Bronchial epithelial cell (primary cell): Measurements from ENCODE around the gene ATP2C1. TPM values are rescaled to one million over a fixed set of nuclear protein-coding genes. Genes with fewer than 3 reads are reported as not detected.
A peak's percentile ranks its signal among the peaks of the same experiment; 100 is the strongest.

Experiments
- DNase-seq: peaks from one replicate; pipeline ENCODE4 v3.0.0-alpha.2; 2010; ENCODE audit warnings: low read depth
- FAIRE-seq: peaks from 2 replicates; lab custom pipeline; 2011; peaks lifted over from hg19 to GRCh38; lab: Jason Lieb, UNC
- H3K27me3 ChIP-seq: 2 replicates; pipeline ENCODE4 v1.5.1; 2011; ENCODE audit warnings: low read length; ENCODE audit not compliant: control insufficient read depth, insufficient read depth
- H3K36me3 ChIP-seq: 2 replicates; pipeline ENCODE4 v1.5.1; 2011; ENCODE audit warnings: low read length; ENCODE audit not compliant: control insufficient read depth, insufficient read depth
- H3K4me3 ChIP-seq: 2 replicates; pipeline ENCODE4 v1.5.1; 2011; ENCODE audit warnings: mild to moderate bottlenecking, low read depth, low read length, control low read depth
- total RNA-seq: library from RNA; depleted of rRNA; stranded (reverse); fragments of >200 nt; gene quantifications from 2 replicates; pipeline ENCODE4 v1.2.1, GENCODE V29; 2014
- TF ChIP-seq, protein P1 (sequence below): IDR thresholded peaks from 2 replicates; pipeline ENCODE4 v1.5.1; 2011; ENCODE audit warnings: mild to moderate bottlenecking, moderate library complexity, low read length, control low read depth, inconsistent platforms; ENCODE audit not compliant: insufficient read depth, severe bottlenecking

Gene ATP2C1
- total RNA-seq, 1 donor from 2014 or later, result 96.9 TPM

DNA sequence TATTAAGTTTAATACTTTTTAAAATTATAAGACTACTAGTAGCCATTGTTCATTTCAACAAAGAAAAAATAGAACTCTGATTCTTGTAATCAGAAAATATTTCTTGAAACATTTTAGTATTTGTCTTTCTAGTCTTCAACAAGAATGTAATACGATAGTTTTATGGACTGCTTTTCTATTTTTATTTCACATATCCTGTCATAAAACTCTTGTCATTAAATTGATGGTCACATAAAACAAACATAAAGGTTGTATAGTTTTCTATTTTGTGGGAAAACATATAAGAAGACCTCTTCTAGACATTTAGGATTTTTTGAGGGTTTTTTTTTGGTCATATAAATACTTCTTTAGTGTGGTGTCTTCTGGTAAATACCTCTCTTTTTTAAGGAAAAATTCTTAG is 62.4 kb downstream of the ATP2C1 start:
- Histone ChIP-seq H3K36me3 (peaks cover 5% of the 10 kb centered on the region), H3K4me3 (no peak overlapping the region), H3K27me3 (no peaks in the 10 kb centered on the region)
- TF ChIP-seq, protein P1, sequence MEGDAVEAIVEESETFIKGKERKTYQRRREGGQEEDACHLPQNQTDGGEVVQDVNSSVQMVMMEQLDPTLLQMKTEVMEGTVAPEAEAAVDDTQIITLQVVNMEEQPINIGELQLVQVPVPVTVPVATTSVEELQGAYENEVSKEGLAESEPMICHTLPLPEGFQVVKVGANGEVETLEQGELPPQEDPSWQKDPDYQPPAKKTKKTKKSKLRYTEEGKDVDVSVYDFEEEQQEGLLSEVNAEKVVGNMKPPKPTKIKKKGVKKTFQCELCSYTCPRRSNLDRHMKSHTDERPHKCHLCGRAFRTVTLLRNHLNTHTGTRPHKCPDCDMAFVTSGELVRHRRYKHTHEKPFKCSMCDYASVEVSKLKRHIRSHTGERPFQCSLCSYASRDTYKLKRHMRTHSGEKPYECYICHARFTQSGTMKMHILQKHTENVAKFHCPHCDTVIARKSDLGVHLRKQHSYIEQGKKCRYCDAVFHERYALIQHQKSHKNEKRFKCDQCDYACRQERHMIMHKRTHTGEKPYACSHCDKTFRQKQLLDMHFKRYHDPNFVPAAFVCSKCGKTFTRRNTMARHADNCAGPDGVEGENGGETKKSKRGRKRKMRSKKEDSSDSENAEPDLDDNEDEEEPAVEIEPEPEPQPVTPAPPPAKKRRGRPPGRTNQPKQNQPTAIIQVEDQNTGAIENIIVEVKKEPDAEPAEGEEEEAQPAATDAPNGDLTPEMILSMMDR, result no peak
- FAIRE-seq, result no peak
- DNase-seq, result no peak

DNA sequence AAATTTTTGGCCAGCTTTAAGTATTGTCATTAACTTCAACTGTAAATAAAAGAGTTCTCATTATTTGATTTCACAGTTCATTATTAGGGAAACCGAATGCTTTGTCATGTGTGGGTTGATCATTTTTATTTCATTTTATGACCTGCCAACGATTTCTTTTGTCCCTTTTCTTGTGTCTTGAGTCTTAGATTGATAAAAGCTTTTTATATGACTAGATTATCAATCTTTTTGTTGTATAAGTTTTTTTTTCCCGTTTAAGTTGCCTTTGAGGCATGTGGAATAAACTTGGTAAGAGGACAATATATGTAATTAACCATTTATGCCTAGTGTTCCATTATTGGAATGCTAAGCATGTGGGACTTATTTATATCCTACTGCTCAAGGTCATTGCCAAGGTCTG is 62.8 kb downstream of the ATP2C1 start:
- FAIRE-seq (no peak), DNase-seq (no peak)
- no peaks in the 10 kb centered on the region for H3K27me3 ChIP-seq
- peaks cover 5% of the 10 kb centered on the region for H3K36me3 ChIP-seq
- no peak overlapping the region for H3K4me3 ChIP-seq
- TF ChIP-seq, protein P1, result no peak

DNA sequence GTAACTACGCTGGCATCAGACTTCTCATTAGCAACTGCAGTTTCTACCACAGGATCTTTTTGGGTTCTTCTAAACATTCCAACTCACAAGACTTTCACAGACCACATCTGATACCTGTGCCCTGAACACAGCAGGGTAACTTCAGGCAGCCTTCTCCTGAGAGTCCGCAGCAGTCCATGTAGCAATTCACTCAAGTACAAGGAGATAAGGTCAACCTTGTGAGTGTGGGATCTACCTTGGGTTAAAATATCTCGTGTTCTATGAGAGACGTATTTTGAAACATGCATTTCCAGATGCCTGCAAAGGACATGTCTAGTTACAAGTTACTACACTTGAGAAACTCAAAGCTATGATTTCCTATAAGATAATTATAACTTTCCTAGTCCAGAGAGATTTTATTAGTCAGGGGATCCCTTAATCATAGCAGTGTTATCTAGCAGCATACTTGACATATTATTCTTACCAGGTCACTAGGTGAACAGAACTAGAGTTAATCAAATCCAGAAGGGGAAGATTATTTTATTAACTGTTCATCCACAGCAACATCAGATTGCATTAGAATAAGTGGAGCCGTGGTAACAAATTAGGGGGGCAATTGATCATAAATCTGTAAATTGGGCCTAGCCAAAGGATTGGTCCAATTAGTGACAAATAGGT is 66.4 kb downstream of the ATP2C1 start:
- FAIRE-seq (no peak), DNase-seq (no peak)
- Histone ChIP-seq H3K4me3 (no peak overlapping the region), H3K27me3 (no peaks in the 10 kb centered on the region), H3K36me3 (peaks cover 2% of the 10 kb centered on the region)
- TF ChIP-seq, protein P1, result no peak

DNA sequence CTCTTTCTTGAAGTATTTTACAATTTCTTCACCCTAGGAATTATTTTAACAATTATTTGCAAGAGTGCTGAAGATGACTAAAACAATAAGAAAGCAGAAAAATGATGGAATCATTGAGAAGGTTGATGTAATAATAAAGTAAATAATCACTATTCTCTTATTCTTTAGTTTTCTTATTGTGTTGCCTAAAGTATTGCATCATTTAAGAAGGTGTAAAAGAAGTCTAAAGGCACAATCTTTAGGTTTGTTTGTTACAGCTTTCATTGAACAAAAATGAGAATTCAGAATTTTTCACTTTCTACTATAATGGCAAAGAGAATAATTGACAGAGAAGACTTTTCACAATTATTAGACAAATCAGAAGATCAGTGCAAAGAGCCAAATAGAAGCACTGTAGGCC is 67.6 kb downstream of the ATP2C1 start:
- DNase-seq (no peak), FAIRE-seq (no peak)
- TF ChIP-seq, protein P1, result no peak
- no peaks in the 10 kb centered on the region for H3K27me3 ChIP-seq
- H3K4me3 ChIP-seq, result no peak overlapping the region
- no peaks in the 10 kb centered on the region for H3K36me3 ChIP-seq

DNA sequence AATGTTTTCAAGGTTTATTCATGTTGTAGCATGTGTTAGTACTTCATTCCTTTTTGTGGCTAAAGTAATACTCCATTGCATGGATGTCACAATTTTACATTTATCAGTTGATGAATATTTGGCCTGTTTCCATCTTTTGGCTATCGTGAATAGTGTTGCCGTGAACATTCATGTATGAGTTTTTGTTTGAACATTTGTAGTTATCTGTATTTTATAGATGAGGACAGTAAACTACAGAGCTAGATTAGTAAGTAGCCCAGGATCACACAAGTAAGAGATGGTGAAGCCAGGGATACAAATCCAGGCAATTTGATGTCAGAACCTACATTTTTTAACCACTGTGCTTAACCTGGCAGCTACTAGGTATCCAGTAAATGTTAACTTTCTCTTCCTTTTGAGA is 69.6 kb downstream of the ATP2C1 start:
- Histone ChIP-seq H3K27me3 (no peaks in the 10 kb centered on the region), H3K36me3 (no peaks in the 10 kb centered on the region), H3K4me3 (no peak overlapping the region)
- peak; percentile 55 for DNase-seq
- no peak for FAIRE-seq
- TF ChIP-seq, protein P1, result no peak

DNA sequence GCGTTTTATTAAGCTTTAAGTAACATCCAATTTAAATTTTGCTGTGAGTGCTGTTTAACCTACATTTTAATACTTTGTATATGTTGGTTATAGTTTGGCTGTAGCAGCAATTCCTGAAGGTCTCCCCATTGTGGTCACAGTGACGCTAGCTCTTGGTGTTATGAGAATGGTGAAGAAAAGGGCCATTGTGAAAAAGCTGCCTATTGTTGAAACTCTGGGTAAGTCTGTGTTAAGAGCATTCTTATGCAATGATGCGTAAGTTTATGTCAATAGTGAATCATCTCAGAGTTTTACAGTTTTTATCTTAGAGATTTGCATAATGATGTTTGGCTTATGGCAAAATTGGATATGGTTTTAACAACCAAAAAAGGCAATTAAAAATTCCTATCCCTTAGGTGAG is 70.0 kb downstream of the ATP2C1 start:
- TF ChIP-seq, protein P1, result no peak
- Histone ChIP-seq H3K36me3 (no peaks in the 10 kb centered on the region), H3K4me3 (no peak overlapping the region), H3K27me3 (no peaks in the 10 kb centered on the region)
- peak; percentile 43 for FAIRE-seq
- peak; percentile 97 for DNase-seq
